Thymus (tissue), 11 donors: ENCODE data around the gene SETD4. TPM values are rescaled to one million over a fixed set of nuclear protein-coding genes. Genes with fewer than 3 reads are reported as not detected.

Experiments
- DNase-seq, 9 donors: peaks; one replicate each; pipeline ENCODE4 v3.0.0-alpha.2; 2013; ENCODE audit warnings: low spot score in 9 of 9, low read depth in 6 of 9, missing footprints in 1 of 9
- H3K27ac ChIP-seq, 2 donors: one replicate each; pipeline ENCODE4 v1.5.1; 2013; ENCODE audit warnings: control low read depth in 1 of 2, low read depth in 1 of 2, low read length in 1 of 2, mild to moderate bottlenecking in 1 of 2, moderate library complexity in 1 of 2
- H3K27me3 ChIP-seq, 2 donors: one replicate each; pipeline ENCODE4 v1.5.1; 2013; ENCODE audit warnings: low read length in 1 of 2; ENCODE audit not compliant: control insufficient read depth in 2 of 2, insufficient read depth in 1 of 2
- H3K36me3 ChIP-seq, 2 donors: one replicate each; pipeline ENCODE4 v1.5.1; 2013; ENCODE audit warnings: low read length in 1 of 2, mild to moderate bottlenecking in 1 of 2, moderate library complexity in 1 of 2; ENCODE audit not compliant: control insufficient read depth in 2 of 2, insufficient read depth in 2 of 2
- H3K4me1 ChIP-seq, 2 donors: one replicate each; pipeline ENCODE4 v1.5.1; 2013; ENCODE audit warnings: low read length in 2 of 2; ENCODE audit not compliant: control insufficient read depth in 2 of 2, insufficient read depth in 2 of 2
- H3K4me3 ChIP-seq, 2 donors: one replicate each; pipeline ENCODE4 v1.5.1; 2013; ENCODE audit warnings: low read length in 2 of 2, control low read depth in 1 of 2, mild to moderate bottlenecking in 1 of 2
- H3K9me3 ChIP-seq, 2 donors: one replicate each; pipeline ENCODE4 v1.5.1; 2013; ENCODE audit warnings: low read length in 1 of 2, mild to moderate bottlenecking in 1 of 2; ENCODE audit not compliant: control insufficient read depth in 2 of 2, insufficient read depth in 1 of 2
- WGBS: extraction: QIAGEN DNeasy Blood & Tissue Kit; methylation state at CpG from one replicate; pipeline ENCODE4 v1.1.7; 2013; 5-methylcytosine and 5-hydroxymethylcytosine counted together
- polyA plus RNA-seq: library from polyadenylated mRNA; stranded (reverse); fragments of 200-250 nt; gene quantifications from one replicate; pipeline ENCODE4 v1.2.3, GENCODE V29; 2013
- total RNA-seq: library from RNA; stranded (reverse); fragments of 120-200 nt; gene quantifications from one replicate; pipeline ENCODE4 v1.2.4, GENCODE V29; 2013
- donor health status: healthy.

SETD4 gene
- total and polyA plus RNA-seq, 2 donors: 11.7 TPM

GRCh38 chr21:36099000-36099399 lies 38.7 kb upstream of the SETD4 start:
- Histone ChIP-seq H3K27ac (no peak overlapping the region), H3K36me3 (no peaks in the 10 kb centered on the region), H3K4me1 (no peaks in the 10 kb centered on the region), H3K27me3 (peaks cover 0 to 5% of the 10 kb centered on the region in 2 donors), H3K9me3 (peaks cover 1 to 6% of the 10 kb centered on the region in 2 donors), H3K4me3 (no peak overlapping the region)
- WGBS: 99% methylated on average over 3 of the region's 3 CpGs
- DNase-seq: no peak

DNA sequence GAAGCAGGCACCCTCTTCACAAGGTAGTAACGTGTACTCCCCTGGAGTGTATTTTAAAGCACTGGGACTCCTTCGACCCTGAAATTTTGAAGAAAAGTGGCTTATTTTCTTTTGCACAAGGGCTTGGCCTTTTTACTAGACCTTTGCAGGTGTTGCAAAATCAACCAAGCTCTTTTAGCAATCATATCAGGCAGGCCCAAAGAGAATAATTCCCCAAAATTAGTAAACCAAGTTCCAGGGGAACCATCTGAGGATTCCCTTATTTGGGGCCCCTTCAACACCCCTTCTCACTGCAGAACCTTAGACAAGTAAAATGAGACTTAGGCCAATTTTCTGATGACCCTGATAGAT lies 37.8 kb upstream of the SETD4 start:
- H3K27me3 ChIP-seq: peaks cover 0 to under 1% of the 10 kb centered on the region in 2 donors
- peaks cover 2 to 15% of the 10 kb centered on the region in 2 donors for H3K9me3 ChIP-seq
- H3K4me1 ChIP-seq: no peaks in the 10 kb centered on the region
- H3K4me3 ChIP-seq: no peak overlapping the region
- H3K27ac ChIP-seq: no peak overlapping the region
- no peaks in the 10 kb centered on the region for H3K36me3 ChIP-seq
- 62% methylated on average over 2 of the region's 2 CpGs for WGBS
- DNase-seq: no peak

DNA sequence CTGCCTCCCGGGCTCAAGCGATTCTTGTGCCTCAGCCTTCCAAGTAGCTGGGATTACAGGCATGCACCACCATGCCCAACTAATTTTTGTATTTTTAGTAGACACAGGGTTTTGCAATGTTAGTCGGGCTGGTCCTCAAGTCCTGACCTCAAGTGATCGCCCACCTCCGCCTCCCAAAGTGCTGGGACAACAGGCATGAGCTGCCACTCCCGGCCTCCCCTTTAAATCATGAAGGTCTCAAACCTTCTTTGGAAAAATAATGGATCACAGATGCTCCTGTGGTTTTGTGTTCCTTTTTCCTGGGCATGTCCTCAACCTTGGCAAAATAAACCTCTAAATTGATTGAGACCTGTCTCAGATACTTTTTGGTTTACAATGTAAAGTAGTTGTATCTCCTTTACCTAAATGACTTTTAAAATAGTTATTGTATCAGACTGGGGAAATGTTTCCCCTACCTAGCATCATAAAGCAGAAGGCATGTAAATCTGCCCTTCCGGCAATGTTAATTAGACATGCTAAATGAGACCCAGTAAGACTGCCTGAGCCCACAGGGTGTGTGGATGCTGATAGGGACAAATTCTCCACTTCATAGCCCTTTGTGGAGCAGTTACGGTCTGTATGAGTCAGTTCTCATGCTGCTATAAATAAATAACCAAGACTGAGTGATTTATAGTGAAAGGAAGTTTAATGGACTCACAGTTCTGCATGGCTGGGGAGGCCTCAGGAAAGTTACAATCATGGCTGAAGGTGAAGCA lies 37.3 kb upstream of the SETD4 start:
- Histone ChIP-seq H3K27me3 (no peaks in the 10 kb centered on the region), H3K27ac (no peak overlapping the region), H3K36me3 (no peaks in the 10 kb centered on the region), H3K4me1 (no peaks in the 10 kb centered on the region), H3K4me3 (no peak overlapping the region), H3K9me3 (peaks cover 2 to 20% of the 10 kb centered on the region in 2 donors)
- WGBS: 86% methylated on average over 8 of the region's 8 CpGs
- no peak for DNase-seq

DNA sequence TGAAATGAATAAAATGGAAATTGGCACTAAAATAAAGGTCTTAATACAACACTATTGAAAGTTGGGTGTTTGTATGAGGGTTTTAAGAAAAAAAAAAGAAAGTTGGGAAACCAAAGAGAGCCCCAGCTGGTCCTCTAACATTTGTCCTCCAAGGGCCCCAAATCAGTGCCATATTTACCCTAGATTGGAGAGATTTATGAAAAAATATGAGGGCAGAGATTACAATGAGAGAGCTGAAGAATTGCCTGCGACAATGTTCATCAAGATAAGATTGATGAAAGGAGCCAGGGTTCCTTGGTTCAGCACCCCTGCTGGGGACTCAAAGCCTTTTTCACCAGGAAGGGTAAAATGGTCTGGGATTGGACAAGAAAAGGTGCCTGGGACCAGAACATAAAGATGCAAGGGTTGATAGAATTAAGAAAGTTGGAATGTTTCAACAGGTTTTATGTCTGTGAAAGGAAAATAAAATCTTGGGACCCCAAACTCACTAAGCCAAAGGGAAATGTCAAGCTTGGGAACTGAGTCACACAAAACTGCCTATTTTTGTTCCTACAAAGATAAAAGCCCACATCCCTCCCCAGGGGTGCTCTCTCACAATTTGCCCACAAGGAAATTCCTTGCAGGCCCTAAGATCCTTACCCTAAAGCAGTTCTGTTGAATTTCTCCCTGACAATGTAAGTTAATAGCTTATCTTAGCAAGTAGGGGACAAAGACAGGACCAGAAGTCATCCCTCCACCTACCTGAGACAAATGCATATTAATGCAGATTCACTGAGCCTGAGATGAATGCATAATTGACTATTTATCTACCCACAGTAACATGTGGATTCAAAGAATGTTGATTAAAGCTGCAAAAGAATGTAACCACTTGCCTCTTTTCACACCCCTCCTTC lies 36.3 kb upstream of the SETD4 start:
- Histone ChIP-seq H3K27ac (no peak overlapping the region), H3K27me3 (no peaks in the 10 kb centered on the region), H3K4me1 (no peaks in the 10 kb centered on the region), H3K36me3 (no peaks in the 10 kb centered on the region), H3K4me3 (no peak overlapping the region), H3K9me3 (peaks cover 2 to 22% of the 10 kb centered on the region in 2 donors)
- 89% methylated on average over 1 of the region's 1 CpG for WGBS
- DNase-seq: no peak

GRCh38 chr21:36093512-36093911 lies 33.2 kb upstream of the SETD4 start:
- H3K4me1 ChIP-seq: no peaks in the 10 kb centered on the region
- DNase-seq: no peak
- WGBS: 98% methylated on average over 1 of the region's 1 CpG
- no peak overlapping the region for H3K4me3 ChIP-seq
- peaks cover 2 to 22% of the 10 kb centered on the region in 2 donors for H3K9me3 ChIP-seq
- no peaks in the 10 kb centered on the region for H3K36me3 ChIP-seq
- no peak overlapping the region for H3K27ac ChIP-seq
- H3K27me3 ChIP-seq: no peaks in the 10 kb centered on the region

GRCh38 chr21:36092681-36093080 lies 32.4 kb upstream of the SETD4 start:
- H3K4me1 ChIP-seq: no peaks in the 10 kb centered on the region
- H3K36me3 ChIP-seq: no peaks in the 10 kb centered on the region
- H3K27me3 ChIP-seq: no peaks in the 10 kb centered on the region
- H3K9me3 ChIP-seq: peaks cover 2 to 22% of the 10 kb centered on the region in 2 donors
- H3K4me3 ChIP-seq: no peak overlapping the region
- DNase-seq: no peak
- H3K27ac ChIP-seq: no peak overlapping the region

DNA sequence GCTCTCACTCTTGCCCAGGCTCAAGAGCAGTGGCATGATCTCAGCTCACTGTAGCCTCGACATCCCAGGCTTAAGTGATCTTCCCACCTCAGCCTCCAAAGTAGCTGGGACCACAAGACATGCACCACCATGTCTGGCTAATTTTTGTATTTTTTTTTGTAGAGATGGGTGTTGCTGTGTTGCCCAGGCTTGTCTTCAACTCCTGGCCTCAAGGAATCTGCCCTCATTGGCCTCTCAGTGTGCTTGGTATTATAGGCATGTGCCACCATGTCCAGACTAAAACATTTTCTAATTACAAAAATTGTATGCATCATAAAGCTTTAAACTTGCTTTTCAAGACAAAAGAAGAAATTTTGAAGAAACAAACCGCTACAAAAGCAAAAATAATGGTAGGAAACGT lies 29.6 kb upstream of the SETD4 start:
- WGBS: 98% methylated on average over 3 of the region's 3 CpGs
- DNase-seq: no peak
- H3K4me3 ChIP-seq: no peak overlapping the region
- H3K27ac ChIP-seq: no peak overlapping the region
- no peaks in the 10 kb centered on the region for H3K4me1 ChIP-seq
- H3K36me3 ChIP-seq: no peaks in the 10 kb centered on the region
- H3K9me3 ChIP-seq: peaks cover 2 to 22% of the 10 kb centered on the region in 2 donors
- H3K27me3 ChIP-seq: no peaks in the 10 kb centered on the region

GRCh38 chr21:36087362-36088138 lies 27.2 kb upstream of the SETD4 start:
- no peaks in the 10 kb centered on the region for H3K27me3 ChIP-seq
- no peaks in the 10 kb centered on the region for H3K4me1 ChIP-seq
- 90% methylated on average over 6 of the region's 6 CpGs for WGBS
- no peak overlapping the region for H3K27ac ChIP-seq
- no peaks in the 10 kb centered on the region for H3K36me3 ChIP-seq
- H3K4me3 ChIP-seq: no peak overlapping the region
- DNase-seq: no peak
- H3K9me3 ChIP-seq: peaks cover 0 to 1% of the 10 kb centered on the region in 2 donors

- no peak for DNase-seq
- no peaks in the 10 kb centered on the region for H3K9me3 ChIP-seq
- no peaks in the 10 kb centered on the region for H3K36me3 ChIP-seq
- H3K27me3 ChIP-seq: no peaks in the 10 kb centered on the region
- WGBS: 96% methylated on average over 3 of the region's 3 CpGs
- H3K4me1 ChIP-seq: no peaks in the 10 kb centered on the region
- H3K4me3 ChIP-seq: no peak overlapping the region
- no peak overlapping the region for H3K27ac ChIP-seq
These were observed 21.9 kb upstream of the SETD4 start for GRCh38 chr21:36082237-36082664.
